Measurements from ENCODE around the gene RNF144A.

DNA sequence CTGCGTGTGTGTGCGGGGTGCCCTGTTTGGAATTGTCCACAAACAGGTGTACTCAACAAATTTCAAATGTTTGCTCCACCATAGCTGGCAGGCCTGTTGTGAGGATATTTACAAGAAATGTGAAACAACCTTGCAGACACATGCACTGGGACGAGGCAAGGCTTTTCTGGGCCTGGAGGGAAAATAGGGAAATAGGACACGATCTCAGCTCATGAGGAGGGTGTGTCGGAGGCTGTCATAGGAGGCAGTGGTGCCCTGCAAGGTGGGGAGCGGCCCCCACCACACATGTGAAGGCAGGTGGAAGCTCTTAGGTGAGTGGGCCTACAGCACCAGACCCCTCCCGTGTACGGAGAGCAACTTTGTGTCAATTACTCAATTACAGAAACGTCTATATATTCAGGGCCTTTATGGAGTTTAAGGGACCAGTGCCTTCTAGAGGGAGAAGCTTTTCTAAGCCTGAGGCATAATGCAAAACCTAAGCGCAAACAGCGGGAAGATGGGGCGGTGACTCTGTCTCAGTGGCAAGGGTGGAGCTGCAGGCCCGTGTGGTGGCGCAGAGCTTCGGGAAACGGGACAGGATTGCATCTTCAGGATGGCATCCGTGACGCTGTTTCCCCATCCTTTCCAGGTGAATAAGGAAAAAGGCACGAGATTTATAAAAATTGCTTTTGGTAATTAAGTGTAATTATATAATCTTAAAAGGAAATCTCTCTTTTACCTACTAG, 48.0 kb downstream of the RNF144A start:
- TF ChIP-seq POLR2A (IDR thresholded peaks at IDR 0.05), result no peak
- TF ChIP-seq, protein P1, sequence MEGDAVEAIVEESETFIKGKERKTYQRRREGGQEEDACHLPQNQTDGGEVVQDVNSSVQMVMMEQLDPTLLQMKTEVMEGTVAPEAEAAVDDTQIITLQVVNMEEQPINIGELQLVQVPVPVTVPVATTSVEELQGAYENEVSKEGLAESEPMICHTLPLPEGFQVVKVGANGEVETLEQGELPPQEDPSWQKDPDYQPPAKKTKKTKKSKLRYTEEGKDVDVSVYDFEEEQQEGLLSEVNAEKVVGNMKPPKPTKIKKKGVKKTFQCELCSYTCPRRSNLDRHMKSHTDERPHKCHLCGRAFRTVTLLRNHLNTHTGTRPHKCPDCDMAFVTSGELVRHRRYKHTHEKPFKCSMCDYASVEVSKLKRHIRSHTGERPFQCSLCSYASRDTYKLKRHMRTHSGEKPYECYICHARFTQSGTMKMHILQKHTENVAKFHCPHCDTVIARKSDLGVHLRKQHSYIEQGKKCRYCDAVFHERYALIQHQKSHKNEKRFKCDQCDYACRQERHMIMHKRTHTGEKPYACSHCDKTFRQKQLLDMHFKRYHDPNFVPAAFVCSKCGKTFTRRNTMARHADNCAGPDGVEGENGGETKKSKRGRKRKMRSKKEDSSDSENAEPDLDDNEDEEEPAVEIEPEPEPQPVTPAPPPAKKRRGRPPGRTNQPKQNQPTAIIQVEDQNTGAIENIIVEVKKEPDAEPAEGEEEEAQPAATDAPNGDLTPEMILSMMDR (IDR thresholded peaks at IDR 0.05), result no peak

Data from testis (tissue), 2 donors.